A673 (cell line): ENCODE data around the gene EDEM1. TPM values are rescaled to one million over a fixed set of nuclear protein-coding genes. Genes with fewer than 3 reads are reported as not detected.
"Not testable (repeated sequence)": the region's sequence is repeated elsewhere in the genome, so short reads cannot be mapped to it uniquely, and the experiment has no call there.

ENCODE experiments used
- BruUV-seq: library from RNA; stranded (reverse); fragments of 400-500 nt; replicated peaks from 2 replicates; lab custom pipeline; 2021; lab: Mats Ljungman, UMichigan
- CTCF ChIA-PET: fragments of 300-600 bp; sonication (Branson Sonifier 250); formaldehyde crosslinking; loops from one replicate; lab custom pipeline; 2022; ENCODE audit warnings: antibody characterized with exemption; lab: Charles Lee
- POLR2A ChIA-PET: fragments of 300-600 bp; sonication (Branson Sonifier 250); formaldehyde crosslinking; loops from one replicate; lab custom pipeline; 2022; ENCODE audit warnings: antibody characterized with exemption; ENCODE audit not compliant: low non-redundant PET; lab: Charles Lee
- DNase-seq: peaks from one replicate; pipeline ENCODE4 v3.0.0-alpha.2; 2015; ENCODE audit warnings: low spot score
- H3K27ac ChIP-seq: fragments of 200-600 bp; sonication (generic); 2 replicates; pipeline ENCODE4 v1.5.1; 2016; ENCODE audit warnings: mixed run types, low read depth, mild to moderate bottlenecking, mixed read lengths, antibody characterized with exemption, low read length; ENCODE audit not compliant: poor library complexity, severe bottlenecking
- H3K27me3 ChIP-seq: fragments of 200-600 bp; sonication (generic); replicated peaks from 2 replicates; pipeline ENCODE4 v1.6.1; 2017; ENCODE audit warnings: mixed run types, low read depth, mild to moderate bottlenecking, mixed read lengths, antibody characterized with exemption, low read length; ENCODE audit not compliant: insufficient read depth, poor library complexity
- H3K36me3 ChIP-seq: fragments of 200-600 bp; sonication (generic); 2 replicates; pipeline ENCODE4 v1.6.1; 2016; ENCODE audit warnings: mixed run types, mild to moderate bottlenecking, mixed read lengths, antibody characterized with exemption, low read length; ENCODE audit not compliant: insufficient read depth, poor library complexity, severe bottlenecking
- H3K4me1 ChIP-seq: fragments of 200-600 bp; sonication (generic); 2 replicates; pipeline ENCODE4 v1.6.1; 2017; ENCODE audit warnings: mixed run types, mild to moderate bottlenecking, mixed read lengths, antibody characterized with exemption, low read length; ENCODE audit not compliant: insufficient read depth, poor library complexity, severe bottlenecking
- H3K4me3 ChIP-seq: fragments of 200-600 bp; sonication (generic); 2 replicates; pipeline ENCODE4 v1.5.1; 2016; ENCODE audit warnings: low read depth, mixed run types, mild to moderate bottlenecking, mixed read lengths, low read length; ENCODE audit not compliant: poor library complexity, severe bottlenecking
- H3K9me3 ChIP-seq: fragments of 200-600 bp; sonication (generic); 2 replicates; pipeline ENCODE4 v1.6.1; 2016; ENCODE audit warnings: mixed run types, low read depth, mild to moderate bottlenecking, mixed read lengths, antibody characterized with exemption, low read length; ENCODE audit not compliant: poor library complexity, severe bottlenecking
- EZH2 ChIP-seq: fragments of 200-600 bp; sonication (generic); IDR thresholded peaks from 2 replicates; pipeline ENCODE4 v1.6.1; 2017; ENCODE audit warnings: borderline replicate concordance, low read depth, mild to moderate bottlenecking, mixed read lengths, antibody characterized with exemption, low read length; ENCODE audit not compliant: poor library complexity, severe bottlenecking
- intact Hi-C: fragments of 100-400 bp; cut with micrococcal nuclease; formaldehyde crosslinking; loops from one replicate; pipeline ENCODE4 v1.10.0; 2022; ENCODE audit not compliant: unreplicated experiment
- total RNA-seq: library from RNA; stranded (reverse); gene quantifications from 2 replicates; pipeline ENCODE4 v1.2.3, GENCODE V29; 2021
- TF ChIP-seq, protein P1 (sequence below): fragments of 300-800, 200-600 bp; sonication (generic); conservative IDR thresholded peaks from 2 replicates; pipeline ENCODE4 v1.5.1; 2017; ENCODE audit warnings: low read depth, mild to moderate bottlenecking, antibody characterized with exemption, low read length, moderate library complexity, mixed read lengths

EDEM1 gene
- total RNA-seq, 1 experiment from 2014 or later = 32.1 TPM

DNA sequence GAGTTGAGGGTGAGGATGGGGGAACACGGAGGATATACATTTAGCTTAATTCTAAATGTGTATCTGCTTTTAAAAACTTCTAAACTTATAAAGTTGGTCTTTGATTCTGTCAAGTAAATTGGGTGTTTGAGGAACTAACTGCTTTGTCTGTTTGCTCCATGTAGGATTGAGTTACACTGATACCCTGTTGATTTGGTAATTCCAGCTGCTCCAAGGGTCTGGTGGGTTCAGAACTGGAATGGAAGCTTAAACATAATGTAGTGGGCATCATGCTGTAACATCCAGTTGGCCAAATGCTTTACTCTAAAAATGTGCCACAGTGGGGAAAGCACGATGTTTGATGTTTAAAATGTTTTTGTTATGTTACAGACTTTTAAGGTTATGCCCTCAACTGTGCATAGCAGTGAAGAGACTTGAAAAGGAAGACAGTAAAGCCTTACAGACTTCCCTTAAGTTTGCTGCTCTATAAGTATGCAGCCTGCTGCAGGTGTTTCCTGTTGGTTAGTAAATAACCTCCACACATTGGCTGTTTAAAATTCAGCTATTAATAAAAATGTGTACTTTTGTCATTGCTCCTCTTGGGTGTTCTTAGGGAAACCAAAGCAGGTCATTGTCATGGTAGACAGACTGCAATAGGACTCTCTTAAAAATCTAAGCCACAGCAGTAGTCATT, 5.9 kb upstream of the EDEM1 start:
- Histone ChIP-seq H3K9me3 (no peaks in the 10 kb centered on the region), H3K4me3 (no peak overlapping the region), H3K36me3 (peaks cover 4% of the 10 kb centered on the region), H3K4me1 (peaks cover 3% of the 10 kb centered on the region), H3K27me3 (no peaks in the 10 kb centered on the region), H3K27ac (peak overlapping the region; percentile 48)
- BruUV-seq = no TSS peak
- POLR2A ChIA-PET = no interaction called here
- no peak for DNase-seq
- intact Hi-C loops = no loop called here
- TF ChIP-seq, protein P1, sequence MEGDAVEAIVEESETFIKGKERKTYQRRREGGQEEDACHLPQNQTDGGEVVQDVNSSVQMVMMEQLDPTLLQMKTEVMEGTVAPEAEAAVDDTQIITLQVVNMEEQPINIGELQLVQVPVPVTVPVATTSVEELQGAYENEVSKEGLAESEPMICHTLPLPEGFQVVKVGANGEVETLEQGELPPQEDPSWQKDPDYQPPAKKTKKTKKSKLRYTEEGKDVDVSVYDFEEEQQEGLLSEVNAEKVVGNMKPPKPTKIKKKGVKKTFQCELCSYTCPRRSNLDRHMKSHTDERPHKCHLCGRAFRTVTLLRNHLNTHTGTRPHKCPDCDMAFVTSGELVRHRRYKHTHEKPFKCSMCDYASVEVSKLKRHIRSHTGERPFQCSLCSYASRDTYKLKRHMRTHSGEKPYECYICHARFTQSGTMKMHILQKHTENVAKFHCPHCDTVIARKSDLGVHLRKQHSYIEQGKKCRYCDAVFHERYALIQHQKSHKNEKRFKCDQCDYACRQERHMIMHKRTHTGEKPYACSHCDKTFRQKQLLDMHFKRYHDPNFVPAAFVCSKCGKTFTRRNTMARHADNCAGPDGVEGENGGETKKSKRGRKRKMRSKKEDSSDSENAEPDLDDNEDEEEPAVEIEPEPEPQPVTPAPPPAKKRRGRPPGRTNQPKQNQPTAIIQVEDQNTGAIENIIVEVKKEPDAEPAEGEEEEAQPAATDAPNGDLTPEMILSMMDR = no peak
- no peak for TF ChIP-seq EZH2
- CTCF ChIA-PET = no interaction called here

DNA sequence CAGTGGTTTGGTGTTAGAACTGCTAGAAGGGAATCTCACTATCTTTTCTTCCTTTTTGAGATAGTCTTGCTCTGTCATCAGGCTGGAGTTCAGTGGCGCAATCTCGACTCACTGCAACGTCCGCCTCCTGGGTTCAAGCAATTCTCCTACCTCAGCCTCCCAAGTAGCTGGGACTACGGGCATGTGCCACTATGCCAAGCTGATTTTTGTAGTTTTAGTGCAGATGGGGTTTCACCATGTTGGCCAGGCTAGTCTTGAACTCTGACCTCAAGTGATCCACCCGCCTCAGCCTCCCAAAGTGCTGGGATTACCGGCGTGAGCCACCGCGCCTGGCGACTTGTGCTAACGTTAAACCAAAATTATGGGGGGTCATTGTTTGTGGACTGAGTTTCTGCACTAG, 3.8 kb upstream of the EDEM1 start:
- H3K27ac ChIP-seq, CTCF ChIA-PET, H3K27me3 ChIP-seq, H3K36me3 ChIP-seq, DNase-seq, intact Hi-C loops, H3K9me3 ChIP-seq, POLR2A ChIA-PET, H3K4me3 ChIP-seq, H3K4me1 ChIP-seq, BruUV-seq: not testable (repeated sequence)

DNA sequence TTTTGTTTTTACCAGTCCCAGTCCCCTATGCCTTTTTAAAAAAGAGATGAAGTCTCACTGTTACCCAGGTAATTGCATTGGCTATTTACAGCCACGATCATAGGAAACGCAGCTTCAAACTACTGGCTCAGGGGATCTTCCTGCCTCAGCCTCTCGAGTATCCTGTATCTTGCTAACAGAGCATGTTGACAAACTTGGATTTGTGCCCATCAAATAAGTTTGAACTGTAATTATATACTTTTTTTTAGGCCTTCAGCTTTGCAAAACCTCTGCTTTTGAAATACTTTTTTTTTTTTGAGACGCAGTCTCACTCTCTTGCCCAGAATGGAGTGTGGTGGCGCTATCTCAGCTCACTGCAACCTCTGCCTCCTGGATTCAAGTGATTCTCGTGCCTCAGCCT, 3.0 kb upstream of the EDEM1 start:
- intact Hi-C loops = no loop called here
- peaks cover 4% of the 10 kb centered on the region for H3K36me3 ChIP-seq
- DNase-seq = no peak
- H3K27me3 ChIP-seq = no peaks in the 10 kb centered on the region
- H3K4me1 ChIP-seq = no peaks in the 10 kb centered on the region
- no peaks in the 10 kb centered on the region for H3K9me3 ChIP-seq
- POLR2A ChIA-PET = no interaction called here
- TF ChIP-seq EZH2 = no peak
- TF ChIP-seq, protein P1 = no peak
- no peak overlapping the region for H3K27ac ChIP-seq
- BruUV-seq = no TSS peak
- H3K4me3 ChIP-seq = no peak overlapping the region
- CTCF ChIA-PET = interaction anchor here (0.7 kb wide), 1 partner anchor 724 kb away, joined by 5 read pairs; no protein-coding TSS in a partner anchor
